KOPT-K1 (cell line): ENCODE measurements around the gene EEF2K.

ENCODE experiments used
- H3K27ac ChIP-seq: fragments of 200-600 bp; sonication (generic); 2 replicates; pipeline ENCODE4 v1.5.1; 2016; ENCODE audit warnings: antibody characterized with exemption, mild to moderate bottlenecking, low read depth, low read length; ENCODE audit not compliant: poor library complexity, severe bottlenecking
- H3K36me3 ChIP-seq: fragments of 200-600 bp; sonication (generic); 2 replicates; pipeline ENCODE4 v1.5.1; 2017; ENCODE audit warnings: antibody characterized with exemption, mild to moderate bottlenecking, low read length, moderate library complexity; ENCODE audit not compliant: insufficient read depth
- H3K9me3 ChIP-seq: fragments of 200-600 bp; sonication (generic); 2 replicates; pipeline ENCODE4 v1.5.1; 2017; ENCODE audit warnings: antibody characterized with exemption, low read length, mild to moderate bottlenecking; ENCODE audit not compliant: insufficient read depth, poor library complexity, severe bottlenecking

EEF2K gene

GRCh38 chr16:22317625-22318024 lies 111.5 kb downstream of the EEF2K start:
- Histone ChIP-seq H3K9me3 (no peaks in the 10 kb centered on the region), H3K27ac (no peak overlapping the region), H3K36me3 (peaks cover 98% of the 10 kb centered on the region)

GRCh38 chr16:22318690-22319358 lies 112.7 kb downstream of the EEF2K start:
- Histone ChIP-seq H3K36me3 (peaks cover 98% of the 10 kb centered on the region), H3K9me3 (no peaks in the 10 kb centered on the region), H3K27ac (no peak overlapping the region)

DNA sequence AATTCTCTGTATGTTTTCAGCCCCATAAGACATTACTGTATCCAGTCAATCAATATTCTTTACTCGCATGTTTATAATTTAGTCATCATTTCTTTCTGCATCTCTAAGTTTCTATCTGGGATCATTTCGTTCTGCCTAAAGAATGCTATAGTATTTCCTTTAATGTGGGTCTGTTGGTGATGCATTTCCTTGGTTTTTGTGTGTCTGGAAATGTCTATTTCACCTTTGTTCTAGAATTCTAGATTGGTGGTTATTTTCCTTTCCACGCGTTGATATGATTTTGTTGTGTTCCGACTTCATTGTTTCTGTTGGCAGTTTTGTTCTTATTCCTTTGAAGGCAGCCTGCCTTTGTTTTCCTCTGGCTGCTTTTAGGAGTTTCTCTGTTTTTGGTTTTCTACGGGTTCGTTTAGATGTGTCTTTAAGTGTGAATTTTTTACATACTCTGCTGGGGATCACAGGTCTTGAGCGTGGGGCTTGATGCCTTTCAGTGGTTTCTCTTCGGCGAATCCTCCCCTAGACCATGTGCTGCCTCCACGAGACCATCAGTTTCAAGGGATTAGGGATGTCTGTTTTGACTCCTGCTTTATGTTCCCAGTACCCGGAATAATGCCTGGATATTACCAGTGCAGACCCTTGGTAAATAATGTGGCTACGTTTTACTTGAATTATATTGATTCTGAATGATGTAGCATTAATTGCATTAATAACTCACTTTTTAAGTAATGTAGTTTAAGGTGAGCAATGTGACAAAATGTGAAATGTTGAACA lies 114.7 kb downstream of the EEF2K start:
- peaks cover 100% of the 10 kb centered on the region for H3K36me3 ChIP-seq
- no peak overlapping the region for H3K27ac ChIP-seq
- H3K9me3 ChIP-seq: no peaks in the 10 kb centered on the region

GRCh38 chr16:22321340-22322001 lies 115.4 kb downstream of the EEF2K start:
- no peak overlapping the region for H3K27ac ChIP-seq

GRCh38 chr16:22322021-22322471 lies 116.0 kb downstream of the EEF2K start:
- Histone ChIP-seq H3K9me3 (no peaks in the 10 kb centered on the region), H3K27ac (no peak overlapping the region), H3K36me3 (peaks cover 100% of the 10 kb centered on the region)

More at GRCh38 chr16:22321340-22322001, 115.4 kb downstream of the EEF2K start:
- H3K9me3 ChIP-seq: no peaks in the 10 kb centered on the region
- H3K36me3 ChIP-seq: peaks cover 100% of the 10 kb centered on the region

GRCh38 chr16:22322741-22323140 lies 116.7 kb downstream of the EEF2K start:
- Histone ChIP-seq H3K36me3 (peaks cover 100% of the 10 kb centered on the region), H3K9me3 (no peaks in the 10 kb centered on the region), H3K27ac (no peak overlapping the region)

GRCh38 chr16:22323173-22323958 lies 117.3 kb downstream of the EEF2K start:
- Histone ChIP-seq H3K36me3 (peaks cover 100% of the 10 kb centered on the region), H3K27ac (no peak overlapping the region), H3K9me3 (no peaks in the 10 kb centered on the region)

GRCh38 chr16:22323959-22324786 lies 118.1 kb downstream of the EEF2K start:
- Histone ChIP-seq H3K9me3 (no peaks in the 10 kb centered on the region), H3K27ac (no peak overlapping the region), H3K36me3 (peaks cover 100% of the 10 kb centered on the region)

DNA sequence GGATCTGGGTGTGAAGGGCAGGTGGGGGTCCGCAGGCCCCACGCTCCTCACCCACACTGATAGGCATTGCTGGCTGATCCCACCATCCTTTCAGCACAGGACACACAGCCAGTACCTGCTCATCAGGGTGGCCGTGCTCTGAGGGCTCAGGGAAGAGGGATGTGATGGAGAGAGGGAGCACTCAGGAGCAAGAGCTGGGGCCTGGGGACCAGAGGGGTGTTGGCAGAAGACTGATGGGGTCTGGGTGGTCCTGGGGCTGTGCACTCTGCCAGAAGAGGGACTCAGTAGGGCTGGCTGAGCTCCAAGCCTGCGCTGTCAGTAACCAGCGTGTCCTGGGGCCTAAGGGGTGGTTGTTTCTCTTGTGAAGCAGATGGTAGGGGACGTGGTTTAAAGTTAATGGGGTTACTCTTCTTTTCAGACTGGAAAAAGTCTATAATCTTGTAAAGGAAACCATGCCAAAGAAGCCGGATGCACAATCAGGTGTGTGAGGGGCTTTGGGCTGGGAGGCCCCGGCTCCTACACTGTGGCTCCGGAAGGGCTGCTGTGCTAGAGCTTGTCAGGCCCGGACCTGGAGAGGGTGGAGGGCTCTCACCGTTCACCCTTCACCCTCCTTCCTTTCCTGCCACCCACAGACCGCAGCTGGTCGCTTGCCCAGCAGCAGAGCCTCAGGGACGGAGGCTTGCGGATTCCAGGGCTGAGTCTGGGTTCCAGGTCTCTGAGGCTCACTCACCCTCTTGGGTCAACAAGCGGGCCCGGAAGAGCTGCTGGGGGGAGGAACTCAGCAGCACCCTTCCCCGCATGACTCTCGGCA lies 118.9 kb downstream of the EEF2K start:
- H3K36me3 ChIP-seq: peaks cover 100% of the 10 kb centered on the region
- H3K9me3 ChIP-seq: no peaks in the 10 kb centered on the region
- no peak overlapping the region for H3K27ac ChIP-seq

DNA sequence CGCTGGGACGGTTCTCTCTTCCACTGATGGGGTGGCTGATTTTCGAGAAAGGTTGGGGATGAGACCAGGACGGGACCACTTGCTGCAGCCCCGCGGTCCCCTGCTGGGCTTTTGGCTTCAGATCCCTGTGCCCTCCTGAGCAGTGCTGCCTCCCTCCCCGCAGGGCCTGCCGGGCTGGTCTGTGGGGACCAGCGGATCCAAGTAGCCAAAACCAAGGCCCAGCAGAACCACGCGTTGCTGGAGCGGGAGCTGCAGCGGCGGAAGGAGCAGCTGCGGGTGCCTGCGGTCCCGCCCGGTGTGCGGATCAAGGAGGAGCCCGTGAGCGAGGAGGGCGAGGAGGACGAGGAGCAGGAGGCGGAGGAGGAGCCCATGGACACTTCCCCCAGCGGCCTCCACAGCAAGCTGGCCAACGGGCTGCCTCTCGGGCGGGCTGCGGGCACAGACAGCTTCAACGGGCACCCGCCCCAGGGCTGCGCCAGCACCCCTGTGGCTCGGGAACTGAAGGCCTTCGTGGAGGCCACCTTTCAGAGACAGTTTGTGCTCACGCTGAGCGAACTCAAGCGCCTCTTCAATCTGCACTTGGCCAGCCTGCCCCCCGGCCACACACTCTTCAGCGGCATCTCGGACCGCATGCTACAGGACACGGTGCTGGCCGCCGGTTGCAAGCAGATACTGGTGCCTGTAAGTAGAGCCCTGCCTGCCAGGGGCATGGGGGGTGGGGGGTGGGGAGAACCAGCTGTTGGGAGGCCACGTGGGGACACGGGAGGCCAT lies 119.7 kb downstream of the EEF2K start:
- peaks cover 100% of the 10 kb centered on the region for H3K36me3 ChIP-seq
- no peaks in the 10 kb centered on the region for H3K9me3 ChIP-seq
- H3K27ac ChIP-seq: no peak overlapping the region

DNA sequence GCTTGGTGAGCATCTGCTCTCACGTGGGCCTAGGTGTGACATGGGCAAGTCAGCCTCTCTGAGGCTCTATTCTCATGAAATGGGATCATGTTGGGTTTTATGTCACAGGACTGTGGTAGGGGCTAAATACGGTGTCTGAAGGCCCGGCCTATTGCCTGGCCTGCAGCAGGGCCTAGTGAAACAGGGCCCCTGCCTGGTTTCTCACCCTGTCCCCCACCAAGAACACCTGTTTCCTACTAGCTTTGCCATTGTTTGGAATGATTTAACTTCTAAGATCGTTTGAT lies 120.2 kb downstream of the EEF2K start:
- no peak overlapping the region for H3K27ac ChIP-seq
- H3K9me3 ChIP-seq: no peaks in the 10 kb centered on the region
- H3K36me3 ChIP-seq: peaks cover 99% of the 10 kb centered on the region

GRCh38 chr16:22326771-22327445 lies 120.8 kb downstream of the EEF2K start:
- Histone ChIP-seq H3K9me3 (no peaks in the 10 kb centered on the region), H3K27ac (no peak overlapping the region), H3K36me3 (peaks cover 99% of the 10 kb centered on the region)

- no peak overlapping the region for H3K27ac ChIP-seq
- H3K36me3 ChIP-seq: peaks cover 99% of the 10 kb centered on the region
- H3K9me3 ChIP-seq: no peaks in the 10 kb centered on the region
Measured at GRCh38 chr16:22327446-22327775, 121.3 kb downstream of the EEF2K start.
